Measurements from ENCODE around the gene GALNT4. TPM values are rescaled to one million over a fixed set of nuclear protein-coding genes. Genes with fewer than 3 reads are reported as not detected.

Gene GALNT4
- total RNA-seq, 1 experiment from 2014 or later: 2.8 TPM

DNA sequence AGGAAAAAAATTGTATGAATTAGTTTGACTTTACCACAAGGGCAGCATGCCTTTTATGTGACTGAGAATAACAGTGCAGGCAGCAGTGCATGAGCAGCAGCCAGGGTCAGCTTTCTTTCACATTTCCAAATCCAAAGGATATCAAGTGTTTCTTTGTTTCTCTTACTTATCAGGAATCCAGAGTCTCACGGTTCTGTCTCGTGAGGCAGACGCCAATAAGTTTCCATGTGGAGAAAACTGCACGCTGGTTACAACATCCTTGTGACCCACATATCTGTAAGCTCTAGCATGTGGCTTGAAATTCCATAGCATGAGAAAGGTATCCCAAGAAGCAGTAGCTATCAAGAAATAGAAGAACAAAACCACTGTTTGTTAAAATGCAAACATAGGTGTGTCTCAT is 27.6 kb downstream of the GALNT4 start:
- no peak overlapping the region for H2AFZ ChIP-seq (ENCODE audit: low read depth, low read length, poor library complexity, severe bottlenecking)
- TF ChIP-seq CEBPB (IDR thresholded peaks at IDR 0.05; ENCODE audit: low read depth) (no peak), JUND (IDR thresholded peaks at IDR 0.05) (no peak), CBX3 (IDR thresholded peaks at IDR 0.05; ENCODE audit: low read depth) (no peak), YY1 (IDR thresholded peaks at IDR 0.05; ENCODE audit: extremely low read depth, insufficient replicate concordance, low read depth, low read length) (no peak), ELF1 (IDR thresholded peaks at IDR 0.05; ENCODE audit: borderline replicate concordance, low read depth) (no peak)
- TF ChIP-seq, protein P1, sequence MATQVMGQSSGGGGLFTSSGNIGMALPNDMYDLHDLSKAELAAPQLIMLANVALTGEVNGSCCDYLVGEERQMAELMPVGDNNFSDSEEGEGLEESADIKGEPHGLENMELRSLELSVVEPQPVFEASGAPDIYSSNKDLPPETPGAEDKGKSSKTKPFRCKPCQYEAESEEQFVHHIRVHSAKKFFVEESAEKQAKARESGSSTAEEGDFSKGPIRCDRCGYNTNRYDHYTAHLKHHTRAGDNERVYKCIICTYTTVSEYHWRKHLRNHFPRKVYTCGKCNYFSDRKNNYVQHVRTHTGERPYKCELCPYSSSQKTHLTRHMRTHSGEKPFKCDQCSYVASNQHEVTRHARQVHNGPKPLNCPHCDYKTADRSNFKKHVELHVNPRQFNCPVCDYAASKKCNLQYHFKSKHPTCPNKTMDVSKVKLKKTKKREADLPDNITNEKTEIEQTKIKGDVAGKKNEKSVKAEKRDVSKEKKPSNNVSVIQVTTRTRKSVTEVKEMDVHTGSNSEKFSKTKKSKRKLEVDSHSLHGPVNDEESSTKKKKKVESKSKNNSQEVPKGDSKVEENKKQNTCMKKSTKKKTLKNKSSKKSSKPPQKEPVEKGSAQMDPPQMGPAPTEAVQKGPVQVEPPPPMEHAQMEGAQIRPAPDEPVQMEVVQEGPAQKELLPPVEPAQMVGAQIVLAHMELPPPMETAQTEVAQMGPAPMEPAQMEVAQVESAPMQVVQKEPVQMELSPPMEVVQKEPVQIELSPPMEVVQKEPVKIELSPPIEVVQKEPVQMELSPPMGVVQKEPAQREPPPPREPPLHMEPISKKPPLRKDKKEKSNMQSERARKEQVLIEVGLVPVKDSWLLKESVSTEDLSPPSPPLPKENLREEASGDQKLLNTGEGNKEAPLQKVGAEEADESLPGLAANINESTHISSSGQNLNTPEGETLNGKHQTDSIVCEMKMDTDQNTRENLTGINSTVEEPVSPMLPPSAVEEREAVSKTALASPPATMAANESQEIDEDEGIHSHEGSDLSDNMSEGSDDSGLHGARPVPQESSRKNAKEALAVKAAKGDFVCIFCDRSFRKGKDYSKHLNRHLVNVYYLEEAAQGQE (IDR thresholded peaks at IDR 0.05; ENCODE audit: low read depth): no peak
- no peaks in the 10 kb centered on the region for H3K9me2 ChIP-seq (ENCODE audit: insufficient read depth)
- no peaks in the 10 kb centered on the region for H4K20me1 ChIP-seq (ENCODE audit: insufficient read depth)
- intact Hi-C loops (cut with micrococcal nuclease): no loop called here
- no peak overlapping the region for H3K27ac ChIP-seq (ENCODE audit: low read depth, low read length)
- H3K36me3 ChIP-seq (ENCODE audit: control insufficient read depth in 1 of 2, insufficient read depth in 2 of 2, low read length in 2 of 2): no peaks in the 10 kb centered on the region
- H3K27me3 ChIP-seq (ENCODE audit: insufficient read depth, low read length): no peaks in the 10 kb centered on the region
- no peak overlapping the region for H3K4me3 ChIP-seq (replicated peaks in 1 of 2; ENCODE audit: low read depth in 1 of 2, low read length in 2 of 2)
- ChIA-PET CTCF (no interaction called here), POLR2A (no interaction called here), RAD21 (ENCODE audit: low non-redundant PET in 1 of 2, low total read pairs in 2 of 2, uncharacterized antibody in 2 of 2, unreplicated experiment in 2 of 2) (no interaction called here)
- H3K79me2 ChIP-seq (ENCODE audit: insufficient read depth, low read length): no peaks in the 10 kb centered on the region
- DNase-seq (ENCODE audit: low read depth, low spot score) (no peak), ATAC-seq (no peak)
- H3K4me1 ChIP-seq (ENCODE audit: control insufficient read depth in 1 of 2, insufficient read depth in 2 of 2, low read length in 2 of 2): no peaks in the 10 kb centered on the region
- no peak overlapping the region for H3K9ac ChIP-seq (ENCODE audit: low read length)
- no peak overlapping the region for H3K4me2 ChIP-seq (ENCODE audit: low read length)
- H3K9me3 ChIP-seq (ENCODE audit: control insufficient read depth in 1 of 2, insufficient read depth in 1 of 2, low read depth in 1 of 2, low read length in 2 of 2): no peaks in the 10 kb centered on the region
- no TSS peak for BruUV-seq (replicated peaks)
